ENCODE data around the gene TGFA. TPM values are rescaled to one million over a fixed set of nuclear protein-coding genes. Genes with fewer than 3 reads are reported as not detected.

TGFA gene
- polyA plus RNA-seq, 12 donors = 0.44 to 3.8 (median 0.97) TPM; not detected in 1

DNA sequence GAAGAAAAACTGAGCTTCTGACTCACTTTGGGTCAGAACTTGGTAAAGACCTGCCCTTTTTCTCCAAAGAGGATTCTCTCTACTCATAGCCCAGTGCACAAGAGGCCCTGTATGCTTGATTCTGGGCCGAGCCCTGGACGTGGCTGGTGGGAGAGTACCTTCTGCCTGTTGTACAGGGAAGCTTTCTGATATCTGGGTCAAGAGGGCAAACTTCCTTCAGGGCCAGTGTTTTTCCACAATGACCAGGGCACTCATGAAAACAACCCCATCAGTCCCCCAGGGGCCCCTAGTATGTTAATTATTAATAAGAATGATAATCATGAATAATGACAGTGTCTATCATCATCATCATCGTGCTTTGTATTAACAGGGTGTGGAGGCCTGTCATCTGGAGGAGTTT lies 90.0 kb downstream of the TGFA start:
- DNase-seq = no peak

DNA sequence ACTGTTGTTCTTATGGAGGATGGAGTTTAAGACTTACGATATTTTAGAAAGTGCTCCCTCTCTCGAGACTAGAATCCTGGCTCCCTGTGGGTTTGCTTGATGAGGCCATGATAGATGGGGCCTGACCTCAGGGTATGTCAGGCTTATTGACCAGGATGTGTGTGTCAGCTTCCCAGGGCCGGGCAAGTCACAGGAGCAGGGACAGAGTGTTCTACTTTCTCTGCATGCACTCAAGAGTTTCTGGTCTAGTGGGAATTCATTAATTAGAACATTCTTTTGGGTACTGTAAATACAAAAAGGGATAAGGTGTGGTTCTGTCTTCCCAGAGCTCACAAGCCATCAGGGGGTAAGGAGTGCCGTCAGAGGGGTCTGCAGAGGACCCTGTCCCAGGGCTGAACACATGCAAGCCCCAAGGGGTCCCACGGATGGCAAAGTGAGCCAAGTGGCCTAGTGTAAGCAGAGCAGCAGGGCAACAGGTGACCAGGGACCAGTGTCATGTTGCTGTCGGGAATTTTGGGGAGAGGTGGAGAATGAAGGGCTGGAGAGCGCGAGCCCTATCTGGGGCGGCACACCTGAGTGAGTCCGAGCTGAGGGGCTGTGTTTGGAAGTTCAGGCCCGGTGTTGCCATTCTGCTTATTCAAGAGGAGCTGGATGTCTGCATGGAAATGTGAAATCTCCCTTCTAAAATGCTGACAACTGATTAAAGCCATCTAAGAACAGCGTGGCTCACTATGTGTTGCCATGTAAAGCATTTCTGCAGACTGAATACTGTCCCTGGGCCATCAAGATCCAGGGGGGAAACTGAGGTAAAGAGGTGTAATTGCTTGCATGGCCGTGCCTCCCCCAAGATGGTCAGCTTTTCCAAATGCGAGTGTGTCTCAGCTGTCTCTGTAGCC lies 91.4 kb downstream of the TGFA start:
- DNase-seq = no peak

DNA sequence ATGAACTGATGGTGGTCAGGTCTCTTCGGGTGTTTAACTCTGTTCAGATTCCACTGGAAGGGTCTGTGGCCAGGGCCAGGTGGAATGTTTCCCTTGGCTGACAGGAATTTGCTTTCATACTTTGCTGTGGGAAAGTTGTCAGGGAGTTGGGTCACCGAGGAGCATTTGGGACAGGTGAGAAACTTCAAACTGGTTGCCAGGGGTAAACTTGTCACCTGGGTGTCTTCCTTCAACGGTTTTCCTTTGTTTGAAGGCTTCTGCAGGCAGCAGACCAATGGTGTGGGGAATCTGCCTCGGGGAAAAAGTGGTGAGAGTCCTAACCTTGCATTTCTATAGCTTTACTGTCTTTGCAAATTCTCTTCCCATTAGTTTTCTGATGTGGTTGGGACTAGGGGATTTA lies 92.2 kb downstream of the TGFA start:
- DNase-seq = no peak

DNA sequence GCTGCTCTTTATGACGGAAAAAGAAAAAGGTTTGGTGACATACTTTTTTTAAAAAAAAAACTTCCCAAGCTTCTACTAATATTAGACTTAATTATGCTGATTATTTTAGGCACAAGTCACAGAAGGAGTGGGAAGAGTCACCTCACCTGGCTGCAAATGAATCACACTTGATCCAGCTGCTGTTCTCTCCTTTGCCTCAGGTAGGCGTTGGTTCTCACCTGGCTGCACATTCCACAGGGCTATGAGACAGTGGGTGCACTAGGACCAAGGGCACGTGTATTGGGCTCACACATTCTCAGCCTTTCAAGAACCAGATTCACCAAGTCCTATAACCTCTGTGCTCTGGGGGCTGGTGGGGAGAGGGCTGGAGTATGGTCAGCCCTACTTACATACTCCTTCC lies 93.3 kb downstream of the TGFA start:
- no peak for DNase-seq

DNA sequence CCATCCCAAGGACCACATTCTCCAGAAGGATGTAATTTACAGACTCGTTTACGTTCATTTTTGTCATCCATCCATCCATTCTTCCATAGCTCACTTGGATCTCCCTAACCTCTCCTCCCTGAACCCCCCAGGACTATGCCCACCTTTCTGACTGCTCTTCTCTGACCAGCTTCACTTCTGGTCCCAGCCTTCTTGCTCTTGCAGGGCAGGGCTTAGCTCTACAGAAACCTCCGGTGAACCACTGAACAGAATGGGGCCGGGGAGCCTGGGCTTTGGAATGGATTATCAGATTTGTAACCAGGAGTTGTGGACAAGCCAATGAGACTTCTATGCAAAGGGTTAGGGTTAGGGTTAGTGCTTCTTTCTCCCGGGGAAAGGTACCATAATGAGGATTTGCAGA lies 95.0 kb downstream of the TGFA start:
- DNase-seq = no peak

DNA sequence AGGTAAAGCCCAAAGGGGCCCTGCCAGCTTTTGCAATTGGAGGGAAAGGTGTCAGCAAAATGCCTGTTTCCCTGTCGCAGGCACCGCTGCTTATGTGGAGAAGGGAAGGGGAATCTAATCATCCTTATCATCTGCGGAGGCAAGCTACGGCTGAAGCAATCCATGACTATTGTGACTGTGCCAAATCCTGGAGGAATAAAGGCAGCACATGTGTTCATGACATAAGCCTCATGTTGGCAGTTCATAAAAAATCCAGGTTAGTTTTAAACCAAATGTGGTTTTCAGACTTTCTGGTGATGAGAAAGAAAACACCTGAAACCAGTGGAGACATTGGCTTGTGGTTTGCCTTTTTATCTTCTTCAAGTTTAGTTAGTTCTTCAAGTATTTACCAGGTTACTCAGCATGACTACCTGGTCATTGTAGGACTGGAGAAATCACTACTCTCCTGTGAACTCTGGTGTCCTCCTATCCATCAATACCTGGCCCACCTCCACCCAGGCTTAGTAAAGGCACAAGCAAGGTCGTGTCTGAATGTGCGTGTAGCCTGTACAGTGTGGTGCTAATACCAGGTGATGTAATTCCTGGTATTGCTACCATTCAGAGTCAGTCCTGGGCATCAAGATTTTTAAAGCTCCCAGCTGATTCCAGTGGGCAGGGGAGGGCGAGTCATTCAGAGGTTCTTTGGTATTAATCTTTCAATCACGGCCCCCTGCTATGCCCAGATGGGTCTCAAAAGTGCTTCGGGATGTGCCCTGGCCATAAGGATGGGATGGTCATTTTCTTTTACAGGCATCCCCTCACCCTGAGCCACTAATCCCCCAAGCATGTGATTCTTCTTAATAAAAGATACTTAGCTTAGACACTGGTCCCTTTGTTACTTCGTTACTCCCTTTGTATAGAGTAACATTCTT lies 96.8 kb downstream of the TGFA start:
- no peak for DNase-seq

DNA sequence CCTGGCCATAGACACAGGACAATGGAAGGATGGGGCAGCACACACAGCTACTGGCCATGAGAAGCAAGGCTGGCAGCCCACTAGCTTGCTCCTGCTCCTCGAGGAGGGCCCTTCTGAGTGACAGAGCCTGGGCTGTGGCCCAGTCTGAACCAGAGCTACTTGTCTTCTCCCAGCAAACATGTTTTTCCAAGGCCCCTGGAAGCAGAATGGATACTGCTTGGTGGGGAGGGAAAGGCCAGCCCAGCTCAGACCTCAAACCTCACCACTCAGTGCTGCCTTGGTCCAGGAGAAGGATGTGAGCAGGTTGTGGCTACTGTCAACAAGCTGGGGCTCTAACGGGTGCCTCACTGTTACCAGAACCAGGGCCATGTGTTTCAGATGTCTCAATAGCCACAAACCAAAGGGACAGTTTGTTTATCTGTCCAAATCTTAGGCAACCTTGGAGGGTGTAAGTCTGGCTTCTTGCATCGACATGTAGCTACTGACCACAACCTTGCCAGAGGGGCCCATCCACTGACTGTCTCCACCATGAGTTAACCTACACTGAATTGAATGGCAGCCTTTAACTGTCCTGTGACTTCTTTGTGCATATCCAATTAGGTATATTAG lies 98.6 kb downstream of the TGFA start:
- no peak for DNase-seq

DNA sequence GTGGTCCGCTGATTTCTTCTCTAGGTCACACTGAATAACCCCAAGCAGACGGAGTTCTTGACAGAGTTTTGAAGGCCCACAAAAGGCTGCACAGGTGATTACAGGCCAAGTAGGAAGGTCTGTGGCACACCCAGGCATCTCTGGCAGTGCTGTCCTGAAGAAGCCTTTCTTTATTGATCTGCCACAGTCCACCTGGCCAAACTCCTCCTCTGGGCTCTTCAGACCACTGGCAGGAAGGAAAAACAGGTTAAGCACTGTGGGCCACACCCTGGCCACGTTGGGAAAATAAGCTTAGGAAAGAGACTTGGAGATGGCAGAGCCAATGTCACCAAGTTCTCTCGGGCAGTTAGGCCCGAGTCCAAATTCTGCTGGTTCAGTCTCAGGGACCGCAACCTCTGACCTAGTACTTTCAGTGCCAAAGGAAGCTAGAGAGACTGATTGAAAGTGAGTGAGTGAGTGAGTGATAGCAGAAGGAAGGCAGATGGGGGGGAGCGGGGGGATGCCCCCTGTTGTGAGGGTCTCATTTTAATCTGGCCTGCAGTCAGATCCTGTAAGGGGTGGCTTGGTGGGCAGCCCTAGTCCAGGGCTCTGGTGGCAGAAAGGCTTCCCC lies 102.9 kb downstream of the TGFA start:
- DNase-seq = no peak

DNA sequence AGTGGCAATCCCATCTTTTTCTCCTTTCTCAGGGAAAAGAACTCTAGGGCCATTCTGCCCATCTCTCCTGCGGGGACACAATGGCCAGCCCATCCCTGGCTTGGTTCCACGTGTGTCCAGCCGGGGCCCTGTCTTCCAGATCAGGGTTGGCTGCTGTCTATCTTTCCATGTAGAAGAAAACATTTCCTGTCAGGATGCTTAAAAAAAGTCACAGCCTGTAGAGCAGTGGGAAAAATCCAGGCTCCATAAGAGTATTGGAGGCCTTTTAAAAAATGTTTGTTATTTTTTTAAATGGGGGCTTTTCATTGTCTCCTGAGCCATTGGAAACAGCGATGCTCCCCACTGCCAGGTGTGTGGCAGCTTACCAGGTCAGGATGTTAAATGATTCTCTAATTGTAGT lies 105.6 kb downstream of the TGFA start:
- DNase-seq = no peak

DNA sequence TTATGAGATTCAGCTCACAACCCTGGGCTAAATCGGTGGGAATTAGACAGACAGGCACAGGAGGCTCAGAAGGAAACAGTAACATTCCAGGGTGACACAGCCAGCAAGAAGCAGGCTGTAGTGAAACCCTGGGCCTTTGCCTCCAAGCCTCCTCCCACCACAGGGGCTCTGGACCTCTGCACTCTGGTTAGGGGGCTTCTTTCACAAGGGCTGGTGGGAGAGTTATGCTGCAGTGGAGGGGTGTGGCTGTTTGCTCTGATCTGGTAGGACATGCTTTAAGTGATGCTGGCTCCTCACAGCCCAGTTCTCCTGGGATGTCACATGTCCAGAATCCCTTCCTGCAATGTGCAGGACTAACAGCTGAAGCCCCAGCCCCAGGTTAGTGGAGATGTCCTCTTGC lies 109.9 kb downstream of the TGFA start:
- DNase-seq = no peak

DNA sequence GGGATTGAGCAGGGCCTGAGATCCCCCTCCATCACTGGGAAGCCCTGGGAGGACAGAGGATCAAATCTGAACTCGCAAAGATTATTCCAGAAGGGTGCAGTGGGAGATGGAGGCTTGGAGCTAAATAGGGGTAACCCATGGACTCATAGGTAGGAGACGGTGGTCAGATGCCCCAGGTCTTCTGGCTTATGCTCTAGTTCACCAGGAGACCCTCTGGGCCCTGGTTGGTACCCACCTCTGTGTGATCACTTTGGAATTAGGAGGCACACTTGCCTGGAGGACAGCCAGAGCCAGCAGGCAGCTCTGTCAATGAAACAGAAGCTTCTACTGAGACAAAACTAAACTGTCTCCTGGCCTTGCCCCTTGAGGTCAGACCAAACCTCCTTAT lies 110.6 kb downstream of the TGFA start:
- DNase-seq = no peak

DNA sequence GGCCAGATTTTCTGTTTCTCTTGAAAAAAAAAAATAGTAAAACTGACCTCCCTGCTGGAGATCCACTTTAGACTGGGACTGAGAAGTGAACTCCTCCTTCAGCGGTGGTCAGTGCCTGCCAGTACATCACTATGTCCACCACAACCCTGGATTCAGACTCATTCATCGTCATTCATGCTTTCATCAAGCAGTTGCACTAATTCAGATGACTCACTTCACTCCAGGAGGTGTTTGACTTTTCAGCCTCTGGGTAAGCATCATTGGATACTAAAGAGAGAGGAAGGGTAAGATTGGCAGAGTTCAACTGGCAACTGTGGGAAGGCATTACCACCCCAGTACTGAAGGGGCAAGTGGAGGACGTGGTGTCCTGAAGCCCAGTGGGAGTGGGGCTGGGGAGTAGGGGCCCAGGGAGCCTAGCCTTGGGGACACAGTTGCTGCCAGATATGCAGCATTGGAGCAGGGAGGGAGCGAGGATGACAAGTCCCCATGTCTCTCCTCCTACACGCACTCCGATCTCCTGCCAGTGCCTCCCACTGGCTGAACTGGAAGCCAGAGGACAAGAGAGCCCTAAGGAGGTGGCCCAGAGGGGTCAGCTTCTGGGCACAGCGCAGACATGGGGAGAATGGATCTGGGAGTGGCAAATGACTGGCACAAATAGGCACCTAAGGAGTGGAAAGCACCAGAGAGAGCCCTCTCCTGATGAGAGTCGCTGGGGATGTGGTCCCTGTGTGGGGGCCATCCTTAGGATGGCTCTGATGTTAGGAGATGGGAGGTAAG lies 111.1 kb downstream of the TGFA start:
- no peak for DNase-seq

DNA sequence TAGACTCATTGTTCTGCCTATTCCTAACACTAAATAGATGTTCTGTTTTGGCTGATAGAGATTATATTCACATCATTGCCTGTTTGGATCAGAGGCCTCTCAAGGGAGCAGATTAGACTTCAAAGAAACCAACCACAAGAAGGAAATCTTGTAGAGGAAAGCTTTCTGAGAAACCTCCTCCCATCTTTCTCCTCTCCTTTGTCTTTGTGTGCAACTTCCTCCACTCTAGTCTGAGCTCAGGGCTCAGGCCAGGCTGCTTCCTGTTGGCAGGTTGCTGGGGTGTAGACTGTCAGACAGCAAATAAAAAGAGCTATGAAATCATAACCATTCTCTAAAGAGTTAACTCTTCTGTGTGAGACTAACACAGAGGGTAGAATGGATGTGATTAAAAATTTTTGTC lies 113.0 kb downstream of the TGFA start:
- DNase-seq = no peak

DNA sequence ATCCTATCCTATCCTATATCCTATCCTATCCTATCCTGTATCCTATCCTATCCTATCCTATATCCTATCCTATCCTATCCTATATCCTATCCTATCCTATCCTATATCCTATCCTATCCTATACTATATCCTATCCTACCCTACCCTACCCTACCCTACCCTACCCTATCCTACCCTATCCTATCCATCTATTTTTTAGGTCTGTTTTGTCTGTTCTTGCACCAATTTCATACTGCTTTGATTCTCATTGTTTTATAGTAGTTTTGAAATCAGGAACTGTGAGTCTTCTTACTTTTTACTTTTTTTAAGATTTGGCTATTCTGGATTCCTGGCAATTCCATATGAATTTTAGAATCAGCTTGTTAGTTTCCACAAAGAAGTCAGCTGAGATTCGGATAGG lies 118.5 kb downstream of the TGFA start:
- no peak for DNase-seq

DNA sequence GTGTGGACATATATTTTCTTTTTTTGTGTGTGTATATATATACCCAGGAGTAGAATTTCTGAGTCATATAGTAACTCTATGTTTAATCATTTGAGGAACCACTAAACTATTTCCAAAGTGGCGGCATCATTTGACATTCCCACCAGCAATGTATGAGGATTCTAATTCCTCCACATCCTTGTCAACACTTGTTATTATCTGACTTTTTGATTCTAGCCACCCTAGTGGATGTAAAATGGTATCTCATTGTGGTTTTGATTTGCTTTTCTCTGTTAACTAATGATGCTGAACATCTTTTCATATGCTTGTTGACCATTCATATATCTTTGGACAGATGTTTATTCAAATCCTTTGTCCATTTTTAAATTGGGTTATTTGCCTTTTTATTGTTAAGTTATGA lies 120.3 kb downstream of the TGFA start:
- DNase-seq = no peak

DNA sequence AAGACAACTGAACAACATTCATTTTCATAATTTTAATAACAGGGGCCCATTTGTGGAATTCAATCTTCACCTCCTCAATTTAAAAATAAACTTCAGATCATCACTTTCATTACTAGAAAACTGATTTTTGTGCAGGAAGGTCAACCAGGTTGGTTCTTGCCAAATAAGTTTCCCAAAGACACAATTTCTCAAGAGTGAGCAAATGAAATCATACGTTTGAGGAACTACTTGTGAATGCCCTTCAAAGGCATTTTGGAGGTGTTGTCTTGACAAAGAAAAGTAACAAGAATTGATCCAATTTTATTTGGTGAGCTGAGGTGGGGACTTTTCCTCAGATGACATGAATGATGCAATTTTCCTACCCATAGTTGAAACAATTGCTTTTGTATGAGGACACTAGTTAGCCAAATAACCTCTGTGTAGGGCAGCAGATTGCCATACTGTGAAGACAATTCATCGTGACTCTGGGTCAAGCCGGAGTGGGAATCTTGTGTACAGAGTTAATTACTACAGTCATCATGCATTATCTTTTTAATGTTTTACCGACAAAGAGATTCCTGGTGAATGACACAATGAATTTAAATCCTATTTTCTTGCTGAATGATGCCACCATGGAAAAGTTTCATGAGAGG lies 121.8 kb downstream of the TGFA start:
- DNase-seq = no peak

DNA sequence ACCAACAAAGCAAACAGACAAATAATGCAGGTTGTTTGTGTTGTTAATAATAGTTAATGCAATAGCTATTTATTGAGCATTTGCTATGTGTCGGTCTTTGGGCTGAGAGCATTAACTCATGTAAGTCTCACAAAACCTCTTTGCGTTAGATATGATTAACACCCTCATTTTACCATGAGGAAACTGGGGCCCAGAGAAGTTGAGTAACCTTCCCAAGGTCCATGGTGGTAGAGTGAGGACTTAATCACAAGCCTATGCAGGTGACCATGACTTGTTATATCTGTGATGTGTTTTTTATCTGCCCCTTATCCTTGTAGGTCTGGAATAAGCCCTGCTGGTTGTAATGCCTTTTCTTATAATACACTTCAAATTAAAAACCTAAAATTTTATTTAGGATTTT lies 127.3 kb downstream of the TGFA start:
- DNase-seq = no peak

DNA sequence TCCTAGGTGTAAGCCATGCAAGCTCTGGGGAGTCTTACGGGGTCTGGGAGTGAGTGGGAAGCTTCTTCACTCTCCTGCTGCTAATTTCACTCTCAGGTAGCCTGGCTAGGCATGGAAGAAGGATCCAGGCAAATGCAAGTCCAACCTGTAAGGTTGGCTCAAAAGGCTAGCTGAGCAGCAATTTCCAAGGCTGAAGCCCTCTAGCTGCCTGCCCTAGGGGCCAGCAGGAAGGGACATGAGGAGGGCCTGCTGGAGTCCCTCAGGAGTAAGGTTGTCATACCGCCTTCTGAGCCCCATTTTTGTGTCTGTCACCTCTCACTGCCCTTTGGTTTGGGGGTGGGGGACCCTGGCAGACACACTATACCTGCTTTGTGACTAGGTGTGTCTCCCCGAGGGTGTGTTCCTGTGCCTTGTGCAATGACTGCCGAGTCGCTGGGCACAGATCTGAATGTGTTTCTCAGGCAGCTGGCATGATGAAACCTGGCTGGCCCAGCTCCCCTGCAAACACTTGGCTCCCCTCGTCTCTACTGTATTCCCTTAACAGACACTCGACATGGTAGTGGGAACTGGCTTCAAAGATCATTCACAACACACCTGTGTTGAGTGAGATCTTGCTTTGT lies 127.8 kb downstream of the TGFA start:
- DNase-seq = no peak

DNA sequence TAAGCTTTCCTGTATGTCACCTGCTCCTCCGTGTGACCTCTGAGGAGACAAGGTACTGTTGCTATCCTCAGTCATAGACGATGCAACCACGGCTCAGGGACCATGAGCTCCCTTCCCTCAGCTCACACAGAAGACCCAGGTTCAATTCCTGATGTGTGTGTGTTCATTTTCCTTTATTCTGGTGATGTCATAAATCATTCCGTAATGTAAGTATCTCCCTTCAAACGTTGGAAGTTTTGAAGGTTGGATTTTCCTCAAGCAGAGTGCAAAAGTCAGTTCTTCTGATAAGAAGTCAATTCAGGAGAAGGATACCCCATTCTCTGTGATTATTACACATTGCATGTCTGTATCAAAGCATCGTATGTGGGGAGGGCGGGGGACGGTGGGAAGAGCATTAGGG lies 132.9 kb downstream of the TGFA start:
- DNase-seq = no peak

DNA sequence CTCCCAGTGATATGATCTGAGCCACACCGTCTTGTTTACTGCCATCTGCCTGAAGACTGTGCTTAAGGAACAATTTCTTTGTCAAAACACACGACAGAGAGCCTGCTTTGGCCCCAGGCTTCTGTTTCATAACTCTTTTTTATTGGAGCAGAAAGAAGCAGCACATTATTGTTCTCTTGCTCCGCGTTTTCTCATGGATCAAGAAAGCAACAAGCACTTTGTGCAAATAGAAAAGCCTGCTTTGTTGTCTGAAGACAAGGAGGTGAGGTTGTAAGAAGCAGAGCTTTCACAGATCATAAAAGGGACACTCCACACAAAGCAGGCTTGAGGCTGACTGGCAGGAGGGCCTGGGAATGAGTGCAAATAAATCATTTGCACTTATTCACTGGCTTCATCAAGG lies 133.5 kb downstream of the TGFA start:
- no peak for DNase-seq
